CD4-positive, alpha-beta T cell treated with Interferon alpha-2 for 1 hour (primary cell): ENCODE results near the gene PDSS2.
A peak's percentile ranks its signal among the peaks of the same experiment; 100 is the strongest.

Experiments
- DNase-seq, 2 donors: peaks; one replicate each; pipeline ENCODE4 v3.0.0-alpha.2; 2020 to 2022

Gene PDSS2

GRCh38 chr6:107357842-107358241, 101.5 kb downstream of the PDSS2 start:
- DNase-seq, result no peak

GRCh38 chr6:107357031-107357430, 102.3 kb downstream of the PDSS2 start:
- no peak for DNase-seq

DNA sequence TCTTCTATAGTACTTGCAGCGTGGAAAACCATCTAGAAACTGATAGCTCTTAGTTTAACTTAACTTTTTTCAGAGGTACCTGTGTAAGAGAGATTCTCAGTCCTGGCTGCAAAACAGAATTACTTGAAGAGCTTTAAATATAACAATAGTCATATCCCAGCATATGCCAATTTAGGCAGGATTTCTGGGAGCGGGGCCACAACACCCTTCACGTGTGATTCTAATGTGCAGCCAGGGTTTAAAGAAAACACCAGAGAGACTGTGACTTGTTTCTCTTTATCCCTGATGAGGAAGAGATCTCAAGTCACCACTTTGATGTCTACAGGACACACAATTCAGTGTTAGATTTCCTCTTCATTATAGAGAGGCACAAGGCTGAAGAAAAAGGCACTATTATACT, 103.7 kb downstream of the PDSS2 start:
- no peak for DNase-seq

DNA sequence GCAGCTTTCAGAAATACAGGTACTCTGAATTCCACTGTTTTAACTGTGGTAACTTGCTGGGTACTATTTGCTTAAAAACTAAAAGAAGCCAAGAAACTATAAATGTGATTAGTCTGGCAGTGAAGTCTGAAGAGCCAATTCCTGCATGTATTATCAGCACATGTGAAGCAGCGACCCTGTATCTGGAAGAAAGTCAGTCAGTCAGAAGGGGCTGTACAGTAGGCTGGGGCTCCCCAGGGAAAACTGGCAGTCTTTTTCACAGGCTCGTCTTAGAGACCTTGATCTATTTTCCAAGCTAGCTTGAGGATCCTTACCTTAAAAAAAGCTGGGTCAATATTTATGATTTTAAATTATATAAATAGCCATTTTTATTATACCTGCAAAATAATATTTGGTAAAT, 104.9 kb downstream of the PDSS2 start:
- no peak for DNase-seq

DNA sequence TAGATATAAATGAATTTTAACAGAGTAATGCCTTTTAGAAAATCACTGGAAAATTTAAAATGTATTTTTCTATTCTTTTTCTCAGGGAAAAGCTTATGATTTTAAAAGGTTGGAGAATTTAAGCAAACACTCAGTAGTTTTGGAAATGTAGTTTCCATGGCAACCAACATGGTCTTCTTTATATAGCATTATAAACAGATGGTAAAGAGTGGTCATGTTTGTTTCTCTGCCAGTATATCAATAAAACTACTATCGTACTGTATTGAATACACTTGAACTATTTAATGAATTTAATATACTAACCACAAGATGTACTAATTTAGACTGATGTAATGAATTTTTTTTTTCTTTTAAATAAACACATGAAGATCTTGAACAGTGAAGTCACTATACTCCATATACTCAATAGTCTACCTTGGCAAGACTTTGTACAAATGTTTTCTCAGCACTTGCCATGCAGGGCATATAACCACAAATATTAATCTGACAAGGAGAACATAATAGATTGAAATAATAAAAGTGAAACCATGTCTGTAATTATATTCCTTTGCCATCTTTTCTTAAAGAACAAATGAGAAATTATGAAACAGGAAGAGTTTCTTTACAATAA, 105.5 kb downstream of the PDSS2 start:
- DNase-seq, result no peak

GRCh38 chr6:107348224-107348623, 111.1 kb downstream of the PDSS2 start:
- no peak for DNase-seq

GRCh38 chr6:107345393-107345792, 114.0 kb downstream of the PDSS2 start:
- DNase-seq, result no peak

- no peak for DNase-seq
Measured at GRCh38 chr6:107344981-107345380, 114.4 kb downstream of the PDSS2 start.

GRCh38 chr6:107344383-107344782, 115.0 kb downstream of the PDSS2 start:
- no peak for DNase-seq

DNA sequence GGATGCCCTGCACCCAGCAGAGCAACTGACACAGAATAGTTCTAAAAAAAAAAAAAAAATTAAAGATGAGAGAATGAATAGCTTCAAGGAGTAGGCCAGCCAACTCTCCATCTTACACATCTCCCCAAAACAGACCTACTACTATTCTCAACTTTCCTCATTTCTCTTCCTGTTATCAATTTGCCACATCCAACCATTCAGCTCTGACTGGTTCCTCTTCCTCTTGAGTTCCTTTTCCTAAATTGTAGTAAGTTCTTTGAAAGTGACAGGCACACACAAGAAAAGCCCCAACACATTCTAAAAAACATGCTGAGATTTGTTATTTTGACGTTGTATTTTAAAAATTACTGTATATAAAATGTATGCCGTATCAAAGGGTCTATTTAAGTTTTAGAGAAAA, 117.2 kb downstream of the PDSS2 start:
- no peak for DNase-seq

DNA sequence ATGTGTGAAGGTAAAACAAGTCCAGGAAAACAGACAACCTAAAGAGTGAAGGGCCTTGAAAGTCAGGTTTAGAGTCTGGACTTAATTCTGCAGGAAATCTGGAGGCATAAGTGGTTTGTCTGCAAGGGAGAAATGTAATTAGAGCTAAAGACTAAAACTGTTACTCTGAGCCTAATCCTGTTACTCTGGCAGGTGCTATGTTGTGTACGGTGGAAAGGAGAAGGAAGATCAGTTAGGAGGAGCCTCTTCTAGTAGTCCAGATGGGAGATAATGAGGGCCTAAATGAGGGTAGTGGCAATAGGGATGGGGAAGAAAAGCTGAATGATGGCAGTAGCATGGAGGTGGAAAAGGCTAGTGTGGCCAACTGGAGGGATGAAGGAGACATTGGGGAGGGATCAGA, 118.5 kb downstream of the PDSS2 start:
- DNase-seq, result no peak

- no peak for DNase-seq
Measured at GRCh38 chr6:107337191-107337741, 122.1 kb downstream of the PDSS2 start.

GRCh38 chr6:107334026-107334425, 125.3 kb downstream of the PDSS2 start:
- DNase-seq, result no peak

GRCh38 chr6:107333491-107333890, 125.9 kb downstream of the PDSS2 start:
- DNase-seq, result no peak

DNA sequence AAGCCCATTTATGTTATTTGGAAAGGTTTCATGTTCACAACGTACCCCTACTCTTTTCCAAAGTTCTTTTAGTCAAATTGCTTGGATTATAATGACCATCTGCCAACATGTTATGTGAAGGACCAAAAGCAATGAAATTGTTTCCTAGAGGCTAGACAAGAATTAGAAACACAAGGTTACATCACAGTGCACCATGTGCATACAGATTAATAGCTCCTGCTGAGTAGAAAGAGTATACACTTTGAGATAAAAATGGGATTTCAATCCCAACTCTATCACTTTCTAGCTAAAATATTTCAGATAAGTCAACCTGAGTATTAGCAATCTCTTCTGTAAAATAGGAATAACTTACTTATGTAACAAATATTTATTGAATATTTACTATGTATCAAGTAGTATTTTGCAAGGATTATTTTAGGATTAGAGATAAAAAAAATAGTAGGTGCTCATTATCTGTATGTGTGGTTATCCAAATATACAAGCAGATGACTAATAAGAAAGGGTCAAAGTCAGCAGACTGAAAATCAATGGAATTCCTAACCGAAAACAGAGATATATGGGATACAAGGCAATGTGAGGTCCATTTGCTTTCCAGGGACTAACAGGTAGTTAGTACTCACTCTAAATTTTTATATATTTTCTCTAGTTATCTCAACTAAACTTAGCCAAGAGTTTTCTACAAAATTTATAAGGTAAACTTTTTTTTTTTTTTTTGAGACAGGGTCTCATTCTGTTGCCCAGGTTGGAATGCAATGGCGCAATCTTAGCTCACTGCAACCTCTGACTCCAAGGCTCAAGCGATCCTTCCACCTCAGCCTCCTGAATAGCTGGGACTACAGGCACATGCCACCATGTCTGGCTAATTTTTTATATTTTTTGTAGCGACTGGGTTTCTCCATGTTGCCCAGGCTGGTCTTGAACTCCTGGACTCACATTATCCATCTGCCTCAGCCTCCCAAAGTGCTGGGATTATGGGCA, 127.7 kb downstream of the PDSS2 start:
- no peak for DNase-seq

GRCh38 chr6:107330168-107330567, 129.2 kb downstream of the PDSS2 start:
- DNase-seq, result peak; percentile 5 to 26

- DNase-seq, result no peak
Measured at GRCh38 chr6:107329063-107329860, 130.1 kb downstream of the PDSS2 start.

DNA sequence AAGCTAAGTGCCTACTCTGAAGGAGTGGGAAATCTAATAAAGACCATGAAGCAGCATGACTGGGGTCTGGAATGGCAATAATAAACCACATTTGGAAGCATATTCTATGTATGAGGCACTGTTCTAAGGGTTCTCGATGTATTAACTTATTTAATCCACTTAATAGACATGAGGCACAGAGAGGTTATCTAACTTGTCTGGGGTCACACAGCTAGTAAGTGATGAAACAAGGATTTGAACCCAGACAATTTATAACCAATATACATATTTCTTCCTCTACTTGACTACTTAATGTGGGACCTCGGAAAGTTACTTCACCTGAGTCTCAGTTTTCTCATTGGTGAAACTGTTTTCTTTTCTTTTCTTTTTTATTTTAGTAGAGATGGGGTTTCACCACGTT, 131.3 kb downstream of the PDSS2 start:
- no peak for DNase-seq

GRCh38 chr6:107323133-107323785, 136.1 kb downstream of the PDSS2 start:
- no peak for DNase-seq

DNA sequence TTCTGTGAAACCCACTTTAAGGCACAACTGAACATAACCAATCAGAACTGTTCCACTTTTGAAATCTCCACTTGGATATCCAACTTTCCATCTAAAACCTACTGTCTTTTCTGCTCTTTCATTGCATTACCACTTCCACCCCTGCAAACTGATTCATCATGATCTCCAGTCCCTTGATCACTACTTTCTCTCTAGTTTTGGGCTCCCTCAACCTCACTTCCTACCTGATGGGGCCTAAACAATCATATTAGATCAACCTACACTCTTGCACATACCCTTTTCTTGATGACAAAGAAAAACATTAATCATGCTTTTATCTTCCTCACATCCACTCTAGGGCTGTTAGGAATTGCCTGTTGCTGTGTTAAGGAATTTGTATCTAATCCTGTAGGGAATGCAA, 137.6 kb downstream of the PDSS2 start:
- DNase-seq, result no peak

- no peak for DNase-seq
Measured at GRCh38 chr6:107319906-107320530, 139.3 kb downstream of the PDSS2 start.

DNA sequence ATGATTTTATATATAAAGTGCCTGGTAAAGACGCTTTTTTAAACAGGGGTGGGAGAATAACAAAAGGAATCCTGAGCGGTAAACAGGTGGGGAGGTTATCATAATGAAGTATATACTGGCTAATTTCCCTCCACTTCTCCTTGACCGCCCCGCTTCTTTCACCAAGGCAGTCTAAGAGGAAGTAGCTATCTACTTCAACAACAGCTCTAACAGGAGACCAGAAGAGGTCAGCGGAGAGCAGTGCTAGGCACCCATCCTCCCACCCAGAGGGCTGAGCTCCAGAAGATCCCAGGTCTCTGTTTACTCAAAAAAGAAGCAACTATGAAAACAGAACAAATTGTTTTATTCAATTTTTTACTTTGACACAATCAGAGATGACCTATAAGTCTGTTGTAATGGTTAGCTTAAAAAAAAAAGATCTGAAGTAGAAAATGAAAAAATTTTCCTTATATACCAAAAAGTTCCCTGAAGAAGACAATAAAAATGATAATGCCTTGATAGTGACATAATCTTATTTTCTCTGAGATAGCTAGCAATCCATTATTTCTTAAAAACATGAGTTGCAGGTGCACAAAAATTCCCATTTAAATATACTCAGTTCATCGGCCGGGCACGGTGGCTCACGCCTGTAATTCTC, 141.1 kb downstream of the PDSS2 start:
- DNase-seq, result peak; percentile 20 to 24
